Stomach (tissue), 9 donors: Measurements from ENCODE around the gene CELF4. TPM values are rescaled to one million over a fixed set of nuclear protein-coding genes. Genes with fewer than 3 reads are reported as not detected.

Experiments
- DNase-seq, 2 donors: peaks; one replicate each; pipeline versions ENCODE4 v3.0.0 to v3.0.0-alpha.2; 2013 to 2019
- H3K27ac ChIP-seq, 5 donors: fragments of 200-600 bp in 4 of 5; sonication (generic) in 4 of 5; one replicate each; pipeline ENCODE4 v1.5.1; 2013 to 2019; ENCODE audit warnings: mild to moderate bottlenecking in 1 of 5, moderate library complexity in 1 of 5
- H3K27me3 ChIP-seq, 3 donors: fragments of 200-600 bp; sonication (generic); one replicate each; pipeline ENCODE4 v1.5.1; 2017 to 2019; ENCODE audit warnings: mixed run types in 1 of 3
- H3K36me3 ChIP-seq, 4 donors: fragments of 200-600 bp; sonication (generic); 1 replicate in 3 of 4; 2 replicates in 1 of 4; pipeline ENCODE4 v1.5.1; 2016 to 2019
- H3K4me1 ChIP-seq, 4 donors: fragments of 200-600 bp; sonication (generic); one replicate each; pipeline ENCODE4 v1.5.1; 2016 to 2019
- H3K4me3 ChIP-seq, 4 donors: fragments of 200-600 bp; sonication (generic) in 3 of 4; one replicate each; pipeline ENCODE4 v1.5.1; 2016 to 2019; ENCODE audit warnings: mild to moderate bottlenecking in 1 of 4
- H3K9me3 ChIP-seq, 4 donors: fragments of 200-600 bp; sonication (generic); one replicate each; pipeline ENCODE4 v1.5.1; 2016 to 2019
- CTCF ChIP-seq, 7 experiments: fragments of 450-650 bp in 4 of 7; fragments of 200-600 bp in 3 of 7; sonication (generic) in 3 of 7; IDR thresholded peaks; one replicate each; pipeline ENCODE4 v1.5.1; 2016 to 2019; ENCODE audit warnings: antibody characterized with exemption in 7 of 7, control low read depth in 2 of 7, mild to moderate bottlenecking in 1 of 7
- EP300 ChIP-seq: sonication (generic); formaldehyde crosslinking; IDR thresholded peaks from one replicate; pipeline ENCODE4 v1.6.1; 2017; ENCODE audit warnings: antibody characterized with exemption
- POLR2A ChIP-seq, 4 donors: fragments of 450-650 bp; IDR thresholded peaks; one replicate each; pipeline ENCODE4 v1.6.1; 2016; ENCODE audit warnings: antibody characterized with exemption in 4 of 4, control low read depth in 2 of 4, mild to moderate bottlenecking in 1 of 4, moderate library complexity in 1 of 4
- POLR2AphosphoS5 ChIP-seq, 3 donors: sonication (generic); formaldehyde crosslinking; IDR thresholded peaks; one replicate each; pipeline ENCODE4 v1.6.1; 2016; ENCODE audit warnings: antibody characterized with exemption in 3 of 3
- WGBS, 5 donors: extraction: QIAGEN DNeasy Blood & Tissue Kit in 3 of 5; methylation state at CpG; one replicate each; pipeline versions ENCODE4 v1.1.5 to v1.1.7; 2013 to 2018; 5-methylcytosine and 5-hydroxymethylcytosine counted together
- intact Hi-C: fragments of 100-400 bp; cut with DNase I; formaldehyde crosslinking; loops from one replicate; pipeline ENCODE4 v1.15.1; 2023; ENCODE audit warnings: low total_unique reads
- polyA plus RNA-seq, 3 donors: library from polyadenylated mRNA; stranded (reverse); fragments of 200-250 nt; gene quantifications; one replicate each; pipeline ENCODE4 v1.2.3, GENCODE V29; 2013
- total RNA-seq, 5 donors: library from RNA; depleted of rRNA; stranded (reverse); fragments of >200 nt; gene quantifications; one replicate each; pipeline versions ENCODE4 v1.1.0 to v1.2.3, GENCODE V29; 2014 to 2016
- donor health status: healthy with polysubstance abuse.
- donor health status: Bipolar disorder and iron deficiency.
- donor health status: healthy.

CELF4 gene
- total and polyA plus RNA-seq, 8 donors: 0.93 to 2.4 (median 1.8) TPM; not detected in 2

- no peak overlapping the region for H3K4me3 ChIP-seq
Observed at GRCh38 chr18:37524139-37524497, 41.5 kb downstream of the CELF4 start.

GRCh38 chr18:37521510-37522465 lies 43.8 kb downstream of the CELF4 start:
- no peak for DNase-seq
- intact Hi-C loops: no loop called here
- no peaks in the 10 kb centered on the region for H3K36me3 ChIP-seq
- no peak for TF ChIP-seq CTCF (IDR thresholded peaks at IDR 0.05)
- no peak for TF ChIP-seq POLR2AphosphoS5 (IDR thresholded peaks at IDR 0.05)
- no peak for TF ChIP-seq POLR2A (IDR thresholded peaks at IDR 0.05)
- TF ChIP-seq EP300: no peak
- 67 to 78% (median 73%) methylated on average over 19 of the region's 19 CpGs for WGBS, 5 donors
- H3K27ac ChIP-seq: no peak overlapping the region
- H3K4me1 ChIP-seq: peaks cover 0 to 12% (median 2%) of the 10 kb centered on the region in 4 donors
- no peak overlapping the region for H3K4me3 ChIP-seq
- H3K27me3 ChIP-seq: peaks cover 10 to 63% (median 26%) of the 10 kb centered on the region in 3 donors
- H3K9me3 ChIP-seq: no peaks in the 10 kb centered on the region

More at GRCh38 chr18:37524139-37524497, 41.5 kb downstream of the CELF4 start:
- intact Hi-C loops: no loop called here
- Histone ChIP-seq H3K27ac (no peak overlapping the region), H3K9me3 (no peaks in the 10 kb centered on the region), H3K4me1 (peaks cover 0 to 12% (median 2%) of the 10 kb centered on the region in 4 donors), H3K36me3 (no peaks in the 10 kb centered on the region), H3K27me3 (peaks cover 12 to 71% (median 27%) of the 10 kb centered on the region in 3 donors)
- no peak for DNase-seq
- TF ChIP-seq POLR2AphosphoS5 (IDR thresholded peaks at IDR 0.05) (no peak), CTCF (IDR thresholded peaks at IDR 0.05) (no peak)
- WGBS, 5 donors: 40 to 53% (median 46%) methylated on average over 9 to 10 of the region's 10 CpGs

GRCh38 chr18:37520508-37520907 lies 45.1 kb downstream of the CELF4 start:
- no peaks in the 10 kb centered on the region for H3K36me3 ChIP-seq
- intact Hi-C loops: no loop called here
- H3K4me1 ChIP-seq: peaks cover 0 to 12% (median 2%) of the 10 kb centered on the region in 4 donors
- no peak for DNase-seq
- H3K27ac ChIP-seq: no peak overlapping the region
- WGBS, 5 donors: 61 to 78% (median 70%) methylated on average over 3 of the region's 3 CpGs
- TF ChIP-seq POLR2A (IDR thresholded peaks at IDR 0.05) (no peak), POLR2AphosphoS5 (IDR thresholded peaks at IDR 0.05) (no peak), CTCF (IDR thresholded peaks at IDR 0.05) (no peak)
- no peaks in the 10 kb centered on the region for H3K9me3 ChIP-seq
- H3K4me3 ChIP-seq: no peak overlapping the region
- H3K27me3 ChIP-seq: peaks cover 10 to 55% (median 26%) of the 10 kb centered on the region in 3 donors

- Histone ChIP-seq H3K4me3 (no peak overlapping the region), H3K27ac (no peak overlapping the region), H3K4me1 (peaks cover 0 to 8% (median 1%) of the 10 kb centered on the region in 4 donors), H3K27me3 (peaks cover 6 to 47% (median 17%) of the 10 kb centered on the region in 3 donors), H3K36me3 (no peaks in the 10 kb centered on the region), H3K9me3 (no peaks in the 10 kb centered on the region)
- no peak for DNase-seq
- WGBS, 5 donors: 45 to 63% (median 54%) methylated on average over 9 of the region's 9 CpGs
- intact Hi-C loops: no loop called here
- no peak for TF ChIP-seq CTCF (IDR thresholded peaks at IDR 0.05)
- no peak for TF ChIP-seq POLR2AphosphoS5 (IDR thresholded peaks at IDR 0.05)
- TF ChIP-seq EP300: no peak
- TF ChIP-seq POLR2A (IDR thresholded peaks at IDR 0.05): no peak
Observed at GRCh38 chr18:37519510-37520135, 46.0 kb downstream of the CELF4 start.
